Central memory CD8-positive, alpha-beta T cell (primary cell): ENCODE measurements around the gene NDEL1.

Experiments used
- ATAC-seq: fragments of 150-1000 bp; cut with Tn5 transposase; replicated peaks from 2 replicates; pipeline ENCODE4 v1.10.0; 2022; ENCODE audit warnings: mild to moderate bottlenecking, moderate FRiP score, moderate number of reproducible peaks; ENCODE audit not compliant: poor library complexity, severe bottlenecking; ENCODE audit errors: extremely low read depth
- DNase-seq, 2 donors: peaks; one replicate each; pipeline ENCODE4 v3.0.0; 2021; ENCODE audit warnings: low spot score in 2 of 2
- H3K27ac Mint-ChIP-seq: one replicate; pipeline ENCODE4 v1.8.0; 2022; ENCODE audit warnings: low read depth, mild to moderate bottlenecking, moderate library complexity, mixed read lengths
- H3K27me3 Mint-ChIP-seq: one replicate; pipeline ENCODE4 v1.8.0; 2022; ENCODE audit warnings: mixed read lengths
- H3K36me3 Mint-ChIP-seq: one replicate; pipeline ENCODE4 v1.8.0; 2022; ENCODE audit warnings: mild to moderate bottlenecking, moderate library complexity, mixed read lengths; ENCODE audit not compliant: insufficient read depth
- H3K4me1 Mint-ChIP-seq: one replicate; pipeline ENCODE4 v1.8.0; 2022; ENCODE audit warnings: mixed read lengths
- H3K4me3 Mint-ChIP-seq: one replicate; pipeline ENCODE4 v1.8.0; 2022; ENCODE audit warnings: mild to moderate bottlenecking, moderate library complexity, mixed read lengths
- H3K9me3 Mint-ChIP-seq: one replicate; pipeline ENCODE4 v1.8.0; 2022; ENCODE audit warnings: mixed read lengths

The NDEL1 gene

DNA sequence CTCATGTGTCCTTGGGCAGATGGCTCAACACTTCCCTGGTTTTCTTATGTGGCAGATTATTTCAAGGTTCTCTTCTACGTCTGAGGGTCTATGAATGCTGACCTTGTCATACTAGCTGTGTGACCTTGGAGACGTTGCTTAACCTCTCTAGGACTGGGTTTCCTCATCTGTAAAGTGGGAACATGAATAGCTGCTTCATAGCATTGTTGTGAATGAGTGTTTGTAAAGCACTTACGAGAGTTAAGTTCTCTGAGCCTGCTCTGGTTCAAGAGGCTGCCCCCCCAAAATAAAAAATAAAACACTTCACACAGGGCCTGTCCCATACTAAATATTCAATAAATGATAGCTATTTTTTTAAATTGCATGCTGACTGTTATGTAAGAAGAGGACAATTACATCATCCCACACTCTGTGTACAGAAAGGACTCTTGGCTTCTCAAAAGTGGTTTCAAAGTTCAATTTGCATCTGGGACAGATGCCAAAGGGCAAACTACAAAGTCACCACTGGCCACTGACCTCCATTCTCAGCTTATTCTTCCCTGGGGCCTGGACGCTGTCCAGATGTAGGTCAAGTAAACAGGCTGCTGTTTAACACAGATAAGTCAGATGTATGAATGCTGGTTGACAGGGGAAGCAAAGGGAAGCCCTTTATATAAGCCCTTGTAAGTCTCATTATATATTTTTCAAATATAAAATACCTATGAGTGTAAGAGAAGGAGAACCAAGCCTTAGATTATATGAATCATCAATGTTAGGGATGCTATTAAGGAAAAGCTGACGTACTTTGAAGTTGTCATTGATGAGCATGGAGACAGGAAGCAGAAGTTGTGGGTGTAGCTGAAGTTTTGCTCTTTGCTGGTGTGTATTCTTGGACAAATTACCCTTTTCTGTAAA is 15.4 kb upstream of the NDEL1 start:
- DNase-seq, result no peak
- Mint-ChIP-seq H3K4me3 (no peak overlapping the region), H3K36me3 (no peaks in the 10 kb centered on the region), H3K27ac (no peak overlapping the region), H3K27me3 (peaks cover 97% of the 10 kb centered on the region), H3K4me1 (no peaks in the 10 kb centered on the region), H3K9me3 (no peaks in the 10 kb centered on the region)
- ATAC-seq, result no peak

DNA sequence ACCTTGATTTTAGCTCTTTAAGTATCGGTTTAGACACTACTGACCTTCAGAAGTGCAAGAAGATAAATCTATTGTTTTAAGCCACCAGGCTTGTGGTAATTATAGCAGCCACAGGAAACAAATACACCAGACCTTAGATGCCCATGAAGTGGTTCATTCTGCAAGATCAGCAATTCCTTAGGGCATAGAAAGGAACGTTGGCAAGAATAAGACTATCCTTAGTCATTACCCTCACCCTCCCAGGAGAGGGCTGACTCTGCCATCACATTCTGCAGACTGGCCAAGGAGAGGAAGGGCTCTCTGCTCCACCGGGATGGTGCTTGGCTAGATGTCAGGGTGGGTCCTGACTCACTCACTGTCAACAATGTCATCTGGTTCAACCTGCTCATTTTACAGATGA is 14.1 kb upstream of the NDEL1 start:
- Mint-ChIP-seq H3K4me3 (no peak overlapping the region), H3K27me3 (peaks cover 94% of the 10 kb centered on the region), H3K27ac (no peak overlapping the region), H3K36me3 (no peaks in the 10 kb centered on the region), H3K4me1 (no peaks in the 10 kb centered on the region), H3K9me3 (no peaks in the 10 kb centered on the region)
- DNase-seq (no peak), ATAC-seq (no peak)

DNA sequence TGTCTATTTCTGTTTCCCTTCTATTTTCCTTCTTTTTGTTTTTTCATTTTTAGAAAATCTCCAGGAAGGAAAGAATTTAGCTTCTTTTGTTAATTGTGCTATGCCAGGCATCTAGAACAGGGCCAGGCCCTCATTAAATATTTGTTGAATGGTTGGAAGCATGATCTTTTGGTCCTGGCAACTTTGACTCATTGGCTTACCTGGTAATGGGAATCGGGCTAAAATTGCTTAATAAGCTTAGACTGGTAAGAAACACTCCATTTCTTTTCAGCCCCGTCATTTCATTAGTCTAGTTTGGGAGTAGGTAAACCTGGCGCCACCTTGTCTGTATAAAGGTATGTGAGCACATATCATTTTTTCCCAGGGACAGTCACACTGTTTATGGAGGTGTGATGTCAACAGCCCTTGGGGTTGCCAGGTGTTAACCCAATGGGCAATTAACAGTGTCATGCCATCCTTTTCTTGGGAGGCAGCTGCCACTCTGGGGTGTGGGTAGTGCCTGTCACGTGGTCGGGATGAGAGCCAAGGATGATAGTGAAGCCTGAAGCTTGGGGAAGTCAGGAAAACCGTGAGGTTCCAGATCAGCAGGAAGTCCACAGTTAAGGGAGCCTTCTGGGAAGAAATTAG is 9.5 kb upstream of the NDEL1 start:
- Mint-ChIP-seq H3K4me3 (no peak overlapping the region), H3K27ac (no peak overlapping the region), H3K4me1 (no peaks in the 10 kb centered on the region), H3K36me3 (no peaks in the 10 kb centered on the region), H3K9me3 (no peaks in the 10 kb centered on the region), H3K27me3 (peaks cover 56% of the 10 kb centered on the region)
- DNase-seq, result no peak
- no peak for ATAC-seq

DNA sequence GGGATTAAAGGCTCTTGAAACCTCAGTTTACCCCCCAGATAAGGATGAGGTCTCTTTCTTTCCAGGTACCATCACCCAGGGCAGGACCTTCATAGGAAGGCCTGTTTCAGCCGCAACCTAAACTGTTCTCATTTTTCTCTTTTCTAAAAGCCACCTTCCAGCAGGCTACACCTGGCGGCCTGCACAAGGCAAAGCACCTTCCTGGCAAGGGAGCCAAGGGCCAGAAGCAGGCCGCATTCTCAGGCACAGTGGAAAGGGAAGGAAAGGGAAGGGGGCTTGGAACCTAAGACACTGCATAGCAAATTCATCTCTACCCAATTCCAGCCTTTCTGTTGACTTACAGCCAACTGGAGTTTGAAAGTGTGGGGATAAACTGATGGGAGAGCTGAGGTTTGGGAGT is 8.9 kb upstream of the NDEL1 start:
- Mint-ChIP-seq H3K4me3 (no peak overlapping the region), H3K4me1 (no peaks in the 10 kb centered on the region), H3K27me3 (peaks cover 50% of the 10 kb centered on the region), H3K9me3 (no peaks in the 10 kb centered on the region), H3K36me3 (no peaks in the 10 kb centered on the region), H3K27ac (no peak overlapping the region)
- DNase-seq (no peak), ATAC-seq (no peak)

DNA sequence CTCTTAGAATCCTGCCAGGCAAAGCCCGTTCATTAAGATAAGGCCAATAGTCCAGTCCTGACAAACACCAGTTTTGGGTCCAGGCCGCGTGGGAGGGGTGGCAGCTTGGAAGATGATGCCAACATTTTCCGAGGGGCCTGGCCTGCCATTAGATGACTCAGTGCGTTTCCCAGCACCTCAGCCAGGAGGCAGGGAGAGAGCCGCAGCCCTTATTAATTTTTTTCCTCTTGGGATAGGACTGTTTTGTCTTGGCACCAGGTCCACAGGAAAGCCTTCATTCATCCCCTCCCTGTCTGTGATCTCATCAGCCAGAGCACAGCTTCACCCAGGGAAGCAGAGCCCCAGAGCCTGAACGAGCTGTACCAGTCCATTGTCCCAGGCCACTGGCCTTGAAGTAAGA is 4.7 kb upstream of the NDEL1 start:
- ATAC-seq (no peak), DNase-seq (no peak)
- Mint-ChIP-seq H3K4me3 (no peak overlapping the region), H3K27me3 (peaks cover 14% of the 10 kb centered on the region), H3K36me3 (peaks cover 5% of the 10 kb centered on the region), H3K9me3 (no peaks in the 10 kb centered on the region), H3K27ac (no peak overlapping the region), H3K4me1 (no peaks in the 10 kb centered on the region)

DNA sequence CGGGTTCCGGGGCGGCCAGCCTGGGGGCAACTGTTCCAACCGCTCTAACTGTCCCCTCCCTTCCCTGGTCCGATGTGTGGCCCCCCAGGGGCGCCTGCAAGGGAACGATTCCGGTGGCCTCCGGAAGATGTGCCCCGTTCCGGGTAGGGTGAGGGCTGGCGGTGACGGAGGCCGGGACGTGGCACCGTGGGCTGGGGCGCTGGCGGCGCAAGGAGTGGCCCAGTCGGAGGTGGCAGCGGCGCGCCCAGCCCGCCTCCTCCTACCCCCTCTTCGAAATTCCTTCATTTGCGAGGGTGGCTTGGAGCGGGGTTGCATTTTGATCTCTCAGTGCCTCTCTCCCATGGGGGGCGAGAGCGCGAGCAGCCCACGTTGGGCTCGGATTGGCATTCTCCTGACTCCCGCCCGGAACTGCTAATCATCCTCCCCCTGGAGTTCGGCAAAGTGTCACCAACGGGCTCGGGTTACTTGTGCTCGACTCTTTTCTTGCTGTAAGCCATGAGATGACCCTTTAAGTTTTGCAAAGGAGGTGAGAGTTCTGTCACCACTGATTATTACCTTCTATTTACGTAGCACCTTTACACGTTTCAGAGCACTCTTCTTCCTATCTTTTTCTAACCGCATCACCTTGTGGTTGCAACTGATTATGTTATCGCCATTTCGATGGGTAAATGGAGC is 622 bp downstream of the NDEL1 start:
- H3K9me3 Mint-ChIP-seq, result no peaks in the 10 kb centered on the region
- peak in 1 of 2 donors; percentile 48 for DNase-seq
- H3K36me3 Mint-ChIP-seq, result peaks cover 30% of the 10 kb centered on the region
- peak overlapping the region; percentile 99 for H3K4me3 Mint-ChIP-seq
- H3K4me1 Mint-ChIP-seq, result peaks cover 24% of the 10 kb centered on the region
- peak; percentile 48 for ATAC-seq
- H3K27me3 Mint-ChIP-seq, result no peaks in the 10 kb centered on the region
- H3K27ac Mint-ChIP-seq, result peak overlapping the region; percentile 98

DNA sequence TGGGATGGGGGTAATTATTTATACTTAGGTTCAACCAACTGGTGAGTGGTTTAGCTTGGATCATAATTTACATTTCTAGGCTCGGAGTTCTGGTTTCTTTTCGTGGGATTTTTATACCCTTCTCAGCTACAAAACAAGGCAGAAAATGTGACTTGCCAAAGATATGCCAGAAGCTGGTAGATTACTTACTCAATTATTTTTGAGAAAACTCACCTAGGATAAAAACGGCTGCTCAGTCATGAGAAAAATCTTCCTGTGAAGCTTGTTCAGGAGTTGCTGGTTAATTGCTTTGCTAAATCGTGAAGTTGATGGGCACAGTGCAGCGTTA is 1.1 kb downstream of the NDEL1 start:
- Mint-ChIP-seq H3K9me3 (no peaks in the 10 kb centered on the region), H3K4me1 (peaks cover 29% of the 10 kb centered on the region), H3K27me3 (no peaks in the 10 kb centered on the region), H3K36me3 (peaks cover 30% of the 10 kb centered on the region), H3K27ac (peak overlapping the region; percentile 98), H3K4me3 (peak overlapping the region; percentile 99)
- DNase-seq (no peak), ATAC-seq (no peak)

DNA sequence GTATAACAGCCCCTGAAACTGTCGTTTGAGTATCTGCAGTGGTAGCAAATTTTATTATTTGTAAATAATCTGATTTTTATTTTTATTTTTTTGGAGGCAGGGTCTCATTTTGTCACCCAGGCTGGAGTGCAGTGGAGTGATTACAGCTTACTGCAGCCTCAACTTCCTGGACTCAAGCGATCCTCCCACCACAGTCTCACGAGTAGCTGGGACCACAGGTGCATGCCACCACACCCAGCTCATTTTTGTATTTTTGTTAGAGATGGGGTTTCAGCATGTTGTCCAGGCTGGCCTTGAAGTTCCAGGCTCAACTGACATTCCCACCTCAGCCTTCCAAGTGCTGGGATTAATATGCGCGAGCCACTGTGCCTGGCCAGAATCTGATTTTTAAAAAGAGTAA is 2.8 kb downstream of the NDEL1 start:
- Mint-ChIP-seq H3K4me1 (peaks cover 41% of the 10 kb centered on the region), H3K27ac (no peak overlapping the region), H3K4me3 (no peak overlapping the region), H3K36me3 (peaks cover 34% of the 10 kb centered on the region), H3K9me3 (no peaks in the 10 kb centered on the region), H3K27me3 (no peaks in the 10 kb centered on the region)
- DNase-seq (peak in 1 of 2 donors; percentile 11), ATAC-seq (no peak)

DNA sequence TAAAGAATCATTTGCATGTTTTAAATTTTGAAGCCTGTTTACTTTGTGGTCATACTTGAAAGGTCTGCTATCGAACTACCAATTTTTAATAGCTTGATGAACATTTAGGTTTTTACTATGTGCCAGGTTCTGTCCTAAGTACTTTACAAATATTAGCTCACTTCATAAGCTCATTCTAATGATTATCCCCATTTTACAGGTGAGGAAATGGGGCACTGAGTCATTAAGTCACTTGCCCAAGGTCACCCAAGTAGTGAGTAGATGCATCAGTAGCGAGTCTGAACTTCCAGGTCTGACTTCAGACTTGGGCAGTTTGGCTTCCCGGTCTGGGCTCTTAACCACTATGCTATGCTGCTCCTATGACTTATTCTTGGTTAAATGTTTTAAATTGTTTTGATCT is 4.0 kb downstream of the NDEL1 start:
- Mint-ChIP-seq H3K4me3 (no peak overlapping the region), H3K27me3 (no peaks in the 10 kb centered on the region), H3K36me3 (peaks cover 43% of the 10 kb centered on the region), H3K27ac (peak overlapping the region; percentile 25), H3K9me3 (no peaks in the 10 kb centered on the region), H3K4me1 (peaks cover 53% of the 10 kb centered on the region)
- no peak for DNase-seq
- no peak for ATAC-seq

DNA sequence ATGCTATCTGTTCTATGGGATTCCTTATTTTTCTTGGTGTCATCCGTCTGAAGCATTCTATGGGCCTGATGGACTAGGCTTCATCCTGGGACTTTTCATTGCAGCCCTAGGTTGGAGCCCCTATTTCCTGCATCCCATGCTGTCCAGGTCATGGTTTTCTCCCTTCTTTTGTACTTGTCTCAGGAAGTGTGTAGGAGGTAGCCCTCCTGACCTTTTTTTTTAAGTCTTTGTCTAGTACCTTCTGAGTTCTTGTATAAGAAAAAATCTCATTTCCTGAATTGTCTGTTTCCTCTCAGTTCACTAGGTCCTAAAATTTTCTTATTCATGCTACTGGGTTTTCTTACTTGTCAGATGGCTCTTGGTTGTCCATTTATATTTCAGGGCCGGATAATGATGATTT is 6.0 kb downstream of the NDEL1 start:
- peaks cover 49% of the 10 kb centered on the region for H3K4me1 Mint-ChIP-seq
- no peak overlapping the region for H3K4me3 Mint-ChIP-seq
- no peaks in the 10 kb centered on the region for H3K9me3 Mint-ChIP-seq
- no peak for DNase-seq
- ATAC-seq, result no peak
- H3K27me3 Mint-ChIP-seq, result no peaks in the 10 kb centered on the region
- peaks cover 50% of the 10 kb centered on the region for H3K36me3 Mint-ChIP-seq
- H3K27ac Mint-ChIP-seq, result peak overlapping the region; percentile 16

DNA sequence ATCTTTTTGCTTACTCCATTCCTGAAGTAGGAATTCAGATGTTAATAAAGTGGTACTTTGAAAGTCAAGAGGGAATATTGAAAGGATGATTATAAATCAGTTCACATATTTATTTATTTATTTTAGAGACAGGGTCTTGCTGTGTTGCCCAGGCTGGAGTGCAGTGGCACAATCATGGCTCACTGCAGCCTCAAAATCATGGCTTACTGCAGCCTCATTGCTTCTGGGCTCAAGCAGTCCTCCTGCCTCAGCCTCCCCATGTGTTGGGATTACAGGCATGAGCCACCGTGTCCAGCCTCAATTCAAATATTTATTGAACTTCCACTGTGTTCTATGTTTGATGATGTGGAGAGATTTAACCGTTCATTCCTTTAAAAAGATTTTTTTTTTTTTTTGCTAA is 6.6 kb downstream of the NDEL1 start:
- DNase-seq, result no peak
- ATAC-seq, result no peak
- Mint-ChIP-seq H3K36me3 (peaks cover 52% of the 10 kb centered on the region), H3K4me3 (no peak overlapping the region), H3K9me3 (no peaks in the 10 kb centered on the region), H3K27me3 (no peaks in the 10 kb centered on the region), H3K27ac (no peak overlapping the region), H3K4me1 (peaks cover 53% of the 10 kb centered on the region)

DNA sequence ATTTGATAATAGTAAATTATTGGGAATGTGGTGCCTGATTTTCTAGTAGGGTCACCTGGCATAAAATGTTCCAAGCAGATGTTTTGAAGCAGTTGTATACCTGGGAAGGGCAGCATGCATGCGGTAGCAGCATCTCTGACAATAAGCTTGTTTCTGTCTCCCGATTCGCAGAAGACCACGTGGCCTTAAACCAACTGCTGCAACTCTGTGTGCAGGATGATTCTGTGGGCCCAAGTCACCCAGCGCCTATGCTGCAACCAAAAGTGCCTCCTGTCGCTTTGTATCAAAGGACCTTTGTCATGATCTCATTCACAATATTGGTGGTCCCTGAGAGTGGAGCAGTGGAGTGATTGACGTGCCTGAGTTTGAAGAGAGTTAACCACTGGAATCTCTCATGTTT is 8.1 kb downstream of the NDEL1 start:
- H3K27me3 Mint-ChIP-seq, result no peaks in the 10 kb centered on the region
- peaks cover 62% of the 10 kb centered on the region for H3K36me3 Mint-ChIP-seq
- no peak overlapping the region for H3K27ac Mint-ChIP-seq
- H3K4me3 Mint-ChIP-seq, result no peak overlapping the region
- peaks cover 56% of the 10 kb centered on the region for H3K4me1 Mint-ChIP-seq
- no peaks in the 10 kb centered on the region for H3K9me3 Mint-ChIP-seq
- no peak for ATAC-seq
- no peak for DNase-seq

DNA sequence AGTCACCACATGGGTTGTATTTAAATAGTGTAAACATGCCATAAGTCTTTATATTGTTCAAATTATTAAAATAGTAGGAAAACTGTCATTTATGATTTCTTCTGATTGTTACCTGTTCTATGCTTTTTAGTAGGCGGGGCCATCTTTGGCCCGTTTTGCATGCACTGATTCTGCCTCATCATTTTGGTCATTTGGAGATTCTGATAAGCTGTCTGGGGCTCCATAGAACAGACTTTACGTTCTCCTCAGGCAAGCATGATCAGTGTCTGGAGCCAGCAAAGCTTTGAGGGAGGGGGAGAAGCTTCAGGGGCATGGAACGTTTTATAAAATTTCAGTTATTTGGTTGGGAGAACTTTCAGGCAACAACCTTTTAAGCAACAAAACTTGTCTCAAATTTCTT is 8.8 kb downstream of the NDEL1 start:
- Mint-ChIP-seq H3K9me3 (no peaks in the 10 kb centered on the region), H3K27ac (no peak overlapping the region), H3K36me3 (peaks cover 65% of the 10 kb centered on the region), H3K4me1 (peaks cover 55% of the 10 kb centered on the region), H3K4me3 (no peak overlapping the region), H3K27me3 (no peaks in the 10 kb centered on the region)
- ATAC-seq (no peak), DNase-seq (no peak)
